CD1c-positive myeloid dendritic cell (primary cell): ENCODE data around the gene VPS54.
"Not testable (repeated sequence)": the region's sequence is repeated elsewhere in the genome, so short reads cannot be mapped to it uniquely, and the experiment has no call there.

Source experiments
- DNase-seq: peaks from one replicate; pipeline ENCODE4 v3.0.0-alpha.2; 2016; ENCODE audit errors: extremely low spot score

The VPS54 gene

DNA sequence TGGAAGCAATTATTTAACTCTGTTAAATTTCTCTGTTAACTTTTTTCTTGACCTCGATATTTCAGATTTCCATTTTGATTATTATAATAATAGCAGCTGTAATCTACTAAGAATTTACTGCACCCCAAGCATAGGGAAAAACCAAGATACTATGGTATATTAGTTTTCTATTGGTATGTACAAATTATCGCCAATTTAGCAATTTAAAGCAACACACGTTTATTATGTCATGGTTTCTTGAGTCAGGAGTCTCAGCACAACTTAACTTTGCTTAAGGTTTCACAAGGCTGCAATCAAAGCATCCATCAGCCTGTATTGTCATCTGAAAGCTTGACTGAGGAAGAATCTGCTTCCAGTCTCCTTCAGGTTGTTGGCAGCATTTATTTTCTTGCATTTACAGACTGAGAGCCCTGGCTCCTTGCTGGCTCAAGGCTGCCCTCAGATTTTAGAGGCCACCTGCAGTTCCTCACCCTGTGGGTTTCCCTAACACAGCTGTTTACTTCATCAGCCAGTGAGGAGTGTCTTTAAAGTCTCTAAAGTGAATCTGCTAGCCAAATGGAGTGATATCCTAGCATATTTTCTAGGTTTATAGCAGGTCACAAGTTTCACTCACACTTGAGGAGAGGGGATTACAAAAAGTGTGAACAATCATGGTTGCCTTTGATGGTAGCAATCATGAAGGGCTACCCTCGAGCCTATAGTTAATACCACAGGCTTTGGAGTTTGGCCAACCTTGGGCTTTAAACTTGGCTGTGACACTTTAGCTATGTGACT lies 4.4 kb upstream of the VPS54 start:
- no peak for DNase-seq

DNA sequence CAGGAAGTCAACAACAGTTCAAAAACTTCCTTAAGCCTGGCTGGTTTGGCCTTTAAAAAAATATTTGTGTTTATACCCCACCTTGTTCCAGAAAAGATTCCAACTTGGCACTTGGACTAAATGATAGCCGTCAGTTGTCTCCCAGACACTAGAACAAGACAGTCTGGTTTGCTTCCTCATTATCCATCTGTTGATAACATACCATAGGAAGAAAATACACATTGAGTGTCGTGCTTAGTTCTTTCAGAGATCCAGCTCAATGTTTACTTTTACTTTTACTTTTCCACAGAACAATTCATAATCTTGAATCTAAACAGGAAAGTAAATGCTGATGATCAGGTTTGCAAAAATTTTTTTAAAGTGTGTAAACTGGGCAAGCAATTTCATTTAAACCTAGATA lies 2.4 kb upstream of the VPS54 start:
- peak; percentile 16 for DNase-seq

DNA sequence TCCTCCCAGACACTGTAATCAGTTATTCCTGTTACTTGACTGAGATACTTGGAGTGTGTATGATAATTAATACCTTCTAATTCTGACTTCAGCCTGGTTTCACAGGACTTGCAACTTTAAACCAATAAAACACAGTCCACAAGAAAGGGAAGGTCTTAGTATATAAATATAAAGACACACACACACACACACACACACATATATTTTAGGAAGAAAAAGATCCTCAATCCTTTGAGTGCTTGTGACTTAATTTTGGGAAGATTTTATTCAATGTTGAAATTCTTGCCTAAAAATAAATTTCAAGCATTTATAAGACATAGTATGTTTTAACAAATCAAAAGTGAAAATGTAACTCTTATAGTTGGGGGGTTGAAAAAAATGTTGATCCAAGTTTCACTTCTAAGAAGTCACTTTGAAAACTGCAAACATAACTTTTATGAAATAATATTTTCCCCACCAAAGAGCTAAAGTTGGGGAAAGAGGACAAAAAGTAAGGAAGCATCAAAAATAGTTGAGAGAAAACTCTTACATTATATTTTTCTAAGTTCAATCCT lies 824 bp upstream of the VPS54 start:
- no peak for DNase-seq

DNA sequence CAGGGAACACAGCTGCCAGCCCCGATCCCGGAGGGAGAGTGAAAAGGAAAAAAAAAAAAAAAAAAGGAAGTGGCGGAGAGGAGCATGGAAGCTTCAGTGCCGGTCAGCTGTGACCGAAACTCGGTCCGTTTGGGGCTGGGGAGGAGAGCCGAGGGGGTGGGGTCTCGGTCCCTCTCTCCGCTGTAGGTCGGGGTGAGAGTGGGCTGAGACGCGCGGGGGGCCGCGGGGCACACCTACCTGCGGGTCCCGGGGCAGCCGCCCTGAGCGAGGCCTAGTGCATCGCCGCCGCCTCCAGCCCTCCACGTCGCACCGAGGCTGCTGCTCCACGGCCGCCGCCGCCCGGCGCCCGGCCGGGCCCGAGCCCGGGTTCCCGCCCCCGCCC lies 536 bp downstream of the VPS54 start:
- peak; percentile 60 for DNase-seq

- no peak for DNase-seq
Measured at GRCh38 chr2:64017811-64018700, 1.2 kb downstream of the VPS54 start.

- DNase-seq: peak; percentile 28
Measured at GRCh38 chr2:64015898-64016297, 3.3 kb downstream of the VPS54 start.

- peak; percentile 40 for DNase-seq
Measured at GRCh38 chr2:64015391-64015790, 3.8 kb downstream of the VPS54 start.

DNA sequence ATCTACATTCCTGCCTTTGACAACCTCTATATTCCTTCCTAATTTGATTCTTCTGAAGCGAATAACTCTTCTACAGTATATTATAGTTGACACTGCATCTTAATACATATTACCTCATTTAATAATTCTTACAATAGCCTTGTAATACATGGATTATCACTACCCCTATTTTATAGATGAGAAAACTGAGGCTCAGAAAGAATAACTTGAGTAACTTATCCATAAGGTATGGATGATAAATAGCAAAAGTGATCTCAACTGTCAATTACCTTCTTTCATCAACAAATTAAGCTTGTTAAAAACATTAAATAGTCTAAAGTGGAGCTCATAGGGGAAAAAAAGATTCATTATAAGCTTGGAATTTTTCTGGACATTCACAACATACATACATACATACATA lies 4.6 kb downstream of the VPS54 start:
- no peak for DNase-seq

GRCh38 chr2:64013053-64013452 lies 6.2 kb downstream of the VPS54 start:
- no peak for DNase-seq

DNA sequence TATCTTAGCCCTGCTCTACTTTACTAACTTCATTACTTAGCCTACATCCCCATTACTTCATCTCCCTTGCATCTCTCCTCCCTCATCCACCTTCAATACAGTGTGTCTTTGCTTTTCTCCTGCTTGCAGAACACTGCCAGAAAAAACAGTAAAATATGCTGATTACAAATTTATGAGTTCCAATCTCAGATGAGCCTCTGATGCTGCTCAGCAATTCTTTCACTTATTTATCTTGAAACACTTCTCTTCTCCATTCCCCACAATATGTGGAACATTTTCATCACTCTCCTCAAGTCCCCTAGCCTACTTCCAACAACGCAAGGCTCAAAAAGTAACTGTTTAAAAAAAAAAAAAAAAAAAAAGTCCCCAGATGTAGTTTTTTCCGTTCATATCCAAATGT lies 7.1 kb downstream of the VPS54 start:
- no peak for DNase-seq

GRCh38 chr2:64008434-64009009 lies 10.7 kb downstream of the VPS54 start:
- no peak for DNase-seq

DNA sequence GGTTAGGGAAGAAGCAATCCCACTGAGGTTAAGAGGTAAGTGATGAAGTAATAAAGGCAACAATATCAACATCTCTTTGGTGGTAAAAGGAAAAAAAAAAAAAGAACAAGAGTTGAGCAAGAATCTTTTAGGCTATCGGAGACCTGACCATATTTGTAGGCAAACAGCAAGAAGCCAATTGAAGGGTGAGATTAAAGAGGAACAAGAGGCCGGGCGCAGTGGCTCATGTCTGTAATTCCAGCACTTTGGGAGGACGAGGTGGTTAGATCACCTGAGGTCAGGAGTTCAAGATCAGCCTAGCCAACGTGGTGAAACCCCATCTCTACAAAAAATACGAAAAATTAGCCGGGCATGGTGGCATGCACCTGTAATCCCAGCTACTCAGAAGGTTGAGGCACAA lies 11.3 kb downstream of the VPS54 start:
- no peak for DNase-seq

GRCh38 chr2:64005707-64006356 lies 13.4 kb downstream of the VPS54 start:
- DNase-seq: no peak

DNA sequence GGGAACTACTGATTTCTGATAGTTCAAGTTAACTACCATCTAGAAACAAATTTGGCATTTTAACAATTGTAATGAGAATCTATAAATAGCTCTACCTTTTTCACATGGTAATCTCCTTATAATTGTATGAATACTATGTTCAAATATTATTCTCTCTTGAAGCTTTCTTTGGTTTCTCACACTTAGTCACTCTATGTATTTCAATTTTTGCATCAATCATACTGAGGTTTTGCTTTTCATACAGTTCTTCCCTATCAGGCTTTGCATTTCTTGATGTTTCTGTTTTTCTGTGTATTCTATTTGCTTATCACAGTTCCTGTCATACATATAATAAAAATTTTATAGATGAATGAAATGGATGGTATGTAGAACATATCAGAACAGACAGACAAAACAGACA lies 16.0 kb downstream of the VPS54 start:
- no peak for DNase-seq

GRCh38 chr2:64001382-64002101 lies 17.7 kb downstream of the VPS54 start:
- DNase-seq: no peak

GRCh38 chr2:64000630-64001381 lies 18.4 kb downstream of the VPS54 start:
- DNase-seq: no peak

DNA sequence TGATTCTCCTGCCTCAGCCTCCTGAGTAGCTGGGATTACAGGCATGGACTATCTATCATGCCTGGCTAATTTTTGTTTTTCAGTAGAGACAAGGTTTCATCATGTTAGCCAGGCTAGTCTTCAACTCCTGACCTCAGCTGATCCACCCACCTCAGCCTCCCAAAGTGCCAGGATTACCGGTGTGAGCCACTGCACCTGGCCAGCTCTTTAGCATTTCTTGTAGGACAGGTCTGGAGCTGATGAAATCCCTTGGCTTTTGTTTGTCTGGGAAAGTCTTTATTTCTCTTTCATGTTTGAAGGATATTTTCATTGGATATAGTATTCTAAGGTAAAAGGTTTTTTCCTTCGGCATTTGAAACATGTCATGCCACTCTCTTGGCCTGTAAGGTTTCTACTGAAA lies 20.2 kb downstream of the VPS54 start:
- DNase-seq: no peak

- DNase-seq: not testable (repeated sequence)
Measured at GRCh38 chr2:63996582-63997198, 22.5 kb downstream of the VPS54 start.

DNA sequence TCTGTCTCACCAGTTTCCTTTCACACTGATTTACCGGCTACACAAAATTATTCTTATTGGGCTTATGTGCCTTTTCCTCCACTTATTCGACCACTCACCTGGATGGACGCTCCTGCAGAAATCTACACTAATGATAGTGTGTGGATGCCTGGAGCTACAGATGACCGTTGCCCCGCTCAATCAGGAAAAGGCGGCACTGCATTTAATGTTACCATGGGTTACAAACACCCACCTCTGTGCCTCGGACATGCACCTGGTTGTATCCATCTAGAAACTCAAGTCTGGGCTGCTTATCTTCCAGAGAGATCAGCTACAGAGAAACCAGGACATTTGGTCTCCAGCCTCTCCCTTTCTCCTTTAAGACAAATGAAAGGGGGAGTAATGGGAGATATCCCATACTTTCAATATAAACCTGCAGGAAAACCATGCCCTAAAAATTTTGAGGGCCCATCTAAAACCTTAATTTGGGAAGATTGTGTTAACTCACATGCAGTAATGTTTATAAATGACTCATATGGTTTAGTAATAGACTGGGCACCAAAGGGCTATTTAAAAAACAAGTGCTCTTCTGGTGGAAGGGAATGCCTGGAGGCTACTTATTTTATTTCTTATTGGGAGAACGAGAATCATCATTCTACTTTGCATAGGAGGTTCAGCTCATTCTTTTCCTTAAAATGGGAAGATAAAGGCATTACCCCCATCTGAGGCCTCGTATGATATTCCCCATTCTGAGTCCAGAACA lies 24.7 kb downstream of the VPS54 start:
- not testable (repeated sequence) for DNase-seq
